Measurements from ENCODE around the gene LETM1.

DNA sequence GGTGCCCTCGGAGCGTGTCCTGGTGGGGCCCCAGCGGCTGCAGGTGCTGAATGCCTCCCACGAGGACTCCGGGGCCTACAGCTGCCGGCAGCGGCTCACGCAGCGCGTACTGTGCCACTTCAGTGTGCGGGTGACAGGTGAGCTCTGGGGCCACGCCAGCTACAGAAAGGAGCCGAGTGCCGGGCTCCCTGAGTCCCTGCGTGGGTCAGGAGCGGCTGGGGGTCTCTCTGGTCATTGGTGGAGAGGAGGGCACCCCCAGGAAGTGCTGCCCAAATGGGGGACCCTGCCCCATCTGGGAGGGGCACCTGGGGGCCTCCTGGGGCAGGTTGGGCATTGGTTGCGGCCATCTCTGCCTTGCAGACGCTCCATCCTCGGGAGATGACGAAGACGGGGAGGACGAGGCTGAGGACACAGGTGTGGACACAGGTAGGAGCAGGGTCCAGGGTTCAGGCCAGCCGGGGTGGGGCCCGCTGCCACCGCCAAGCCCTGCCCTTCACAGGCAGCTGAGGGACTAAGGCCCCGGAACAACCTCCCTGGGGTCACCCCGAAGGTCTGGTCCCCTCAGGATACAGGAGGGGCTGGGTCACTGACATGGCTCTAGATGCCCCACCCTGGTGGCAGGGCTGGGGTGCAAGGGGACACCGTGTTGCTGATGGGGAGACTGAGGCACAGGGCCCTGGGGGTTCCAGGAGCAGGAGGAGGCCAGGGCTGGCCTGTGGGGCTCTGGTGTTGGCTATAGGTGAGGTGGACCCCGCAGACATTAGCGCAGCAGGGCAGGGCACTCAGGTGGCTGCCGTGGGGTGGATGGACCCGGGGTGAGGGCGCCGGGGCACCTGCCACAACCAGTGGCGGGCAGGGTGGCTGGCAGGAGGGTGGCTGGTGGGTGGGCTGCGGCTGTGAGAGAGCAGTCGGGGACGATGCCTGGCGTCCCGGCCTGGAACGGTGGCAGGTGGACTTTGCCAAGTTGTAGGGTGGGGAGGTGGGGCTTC lies 56.3 kb downstream of the LETM1 start:
- TF ChIP-seq EZH2 (IDR thresholded peaks at IDR 0.05; ENCODE audit: borderline replicate concordance): no peak
- TF ChIP-seq, protein P1, sequence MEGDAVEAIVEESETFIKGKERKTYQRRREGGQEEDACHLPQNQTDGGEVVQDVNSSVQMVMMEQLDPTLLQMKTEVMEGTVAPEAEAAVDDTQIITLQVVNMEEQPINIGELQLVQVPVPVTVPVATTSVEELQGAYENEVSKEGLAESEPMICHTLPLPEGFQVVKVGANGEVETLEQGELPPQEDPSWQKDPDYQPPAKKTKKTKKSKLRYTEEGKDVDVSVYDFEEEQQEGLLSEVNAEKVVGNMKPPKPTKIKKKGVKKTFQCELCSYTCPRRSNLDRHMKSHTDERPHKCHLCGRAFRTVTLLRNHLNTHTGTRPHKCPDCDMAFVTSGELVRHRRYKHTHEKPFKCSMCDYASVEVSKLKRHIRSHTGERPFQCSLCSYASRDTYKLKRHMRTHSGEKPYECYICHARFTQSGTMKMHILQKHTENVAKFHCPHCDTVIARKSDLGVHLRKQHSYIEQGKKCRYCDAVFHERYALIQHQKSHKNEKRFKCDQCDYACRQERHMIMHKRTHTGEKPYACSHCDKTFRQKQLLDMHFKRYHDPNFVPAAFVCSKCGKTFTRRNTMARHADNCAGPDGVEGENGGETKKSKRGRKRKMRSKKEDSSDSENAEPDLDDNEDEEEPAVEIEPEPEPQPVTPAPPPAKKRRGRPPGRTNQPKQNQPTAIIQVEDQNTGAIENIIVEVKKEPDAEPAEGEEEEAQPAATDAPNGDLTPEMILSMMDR (IDR thresholded peaks at IDR 0.05; ENCODE audit: poor library complexity): no peak
